PFSK-1 (cell line): ENCODE measurements around the gene TRPM2.

Experiments
- FOXP2 ChIP-seq: optimal IDR thresholded peaks from 2 replicates; pipeline ENCODE3; 2011; ENCODE audit warnings: borderline replicate concordance, control low read depth, inconsistent platforms; ENCODE audit not compliant: insufficient read depth; ENCODE audit errors: extremely low read length, extremely low read depth
- POLR2AphosphoS5 ChIP-seq: IDR thresholded peaks from 2 replicates; pipeline ENCODE4 v1.6.1; 2012; ENCODE audit warnings: low read depth, mild to moderate bottlenecking, control low read depth, low read length, moderate library complexity
- REST ChIP-seq, 2 experiments: IDR thresholded peaks; 2 replicates each; pipeline versions ENCODE4 v1.6.1 to v1.8.0; 2011 to 2012; ENCODE audit warnings: low read depth in 2 of 2, low read length in 2 of 2, control low read depth in 1 of 2, inconsistent platforms in 1 of 2, mild to moderate bottlenecking in 1 of 2, moderate library complexity in 1 of 2; ENCODE audit not compliant: insufficient read depth in 1 of 2
- SIN3A ChIP-seq: IDR thresholded peaks from 2 replicates; pipeline ENCODE4 v1.6.1; 2012; ENCODE audit warnings: mild to moderate bottlenecking, low read length, moderate library complexity, borderline replicate concordance; ENCODE audit not compliant: insufficient read depth
- TAF1 ChIP-seq: IDR thresholded peaks from 2 replicates; pipeline ENCODE4 v1.6.1; 2012; ENCODE audit warnings: low read length, control low read depth, borderline replicate concordance; ENCODE audit not compliant: insufficient read depth

The TRPM2 gene

DNA sequence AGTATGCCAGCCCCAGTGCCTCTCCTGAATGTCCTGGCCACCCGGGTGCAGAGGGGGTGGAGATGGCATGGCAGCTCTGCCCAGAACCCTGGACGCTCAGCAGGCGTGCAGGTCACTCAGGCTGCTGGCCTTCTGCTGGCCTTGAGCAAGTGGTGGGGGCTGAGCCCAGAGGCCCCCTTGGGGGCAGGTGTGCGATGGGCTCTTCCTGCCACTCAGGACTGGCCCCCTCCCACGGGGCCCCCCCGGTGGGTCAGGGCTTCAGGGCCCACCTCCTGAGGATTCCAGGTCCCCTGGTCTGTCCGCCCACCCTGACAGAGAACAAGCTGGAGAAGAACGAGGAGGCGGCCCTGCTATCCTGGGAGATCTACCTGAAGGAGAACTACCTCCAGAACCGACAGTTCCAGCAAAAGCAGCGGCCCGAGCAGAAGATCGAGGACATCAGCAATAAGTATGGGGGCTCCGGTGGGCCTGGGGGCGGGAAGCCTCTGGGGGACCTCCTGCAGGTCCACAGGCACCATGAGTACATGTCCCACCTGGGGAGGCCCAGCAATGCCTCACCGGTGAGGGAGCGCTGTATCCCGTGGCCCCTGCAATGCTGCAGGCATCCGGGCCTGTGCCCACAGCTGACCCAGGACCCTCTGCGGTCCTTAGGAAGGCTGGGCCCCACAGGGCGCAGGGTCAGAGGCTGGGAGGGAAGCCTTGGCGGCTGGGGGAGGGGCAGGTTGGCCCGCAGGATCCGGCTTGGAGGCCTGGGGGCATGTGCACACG, 64.9 kb downstream of the TRPM2 start:
- TF ChIP-seq SIN3A (no peak), FOXP2 (no peak), REST (IDR thresholded peaks at IDR 0.05; ENCODE audit: insufficient read depth in 1 of 2, low read depth in 2 of 2, low read length in 2 of 2) (no peak), TAF1 (no peak), POLR2AphosphoS5 (no peak)

- no peak for TF ChIP-seq POLR2AphosphoS5
- no peak for TF ChIP-seq REST (IDR thresholded peaks at IDR 0.05; ENCODE audit: insufficient read depth in 1 of 2, low read depth in 2 of 2, low read length in 2 of 2)
- TF ChIP-seq TAF1: no peak
- TF ChIP-seq FOXP2: no peak
- no peak for TF ChIP-seq SIN3A
These were observed 65.4 kb downstream of the TRPM2 start for GRCh38 chr21:44418876-44419230.

DNA sequence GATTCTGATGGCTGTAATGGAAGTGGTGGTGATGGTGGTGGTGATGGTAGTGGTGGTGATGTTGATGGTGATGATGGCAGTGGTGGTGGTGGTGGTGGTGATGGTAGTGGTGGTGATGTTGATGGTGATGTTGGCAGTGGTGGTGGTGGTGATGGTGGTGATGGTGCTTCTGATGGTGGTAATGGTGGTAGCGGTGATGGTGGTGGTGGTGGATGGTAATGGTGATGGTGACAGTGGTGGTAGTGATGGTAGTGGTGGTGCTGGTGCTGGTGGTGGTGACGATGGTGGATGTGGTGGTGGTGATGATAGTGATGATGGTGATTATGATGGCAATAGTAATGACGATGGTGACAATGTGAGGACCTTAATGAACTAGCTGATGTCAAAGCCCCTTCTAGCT, 66.3 kb downstream of the TRPM2 start:
- TF ChIP-seq REST (IDR thresholded peaks at IDR 0.05; ENCODE audit: insufficient read depth in 1 of 2, low read depth in 2 of 2, low read length in 2 of 2) (no peak), SIN3A (no peak), FOXP2 (no peak), TAF1 (no peak), POLR2AphosphoS5 (no peak)

- TF ChIP-seq SIN3A (no peak), POLR2AphosphoS5 (no peak)
These were observed 67.2 kb downstream of the TRPM2 start for GRCh38 chr21:44420416-44421205.

- TF ChIP-seq SIN3A: no peak
- no peak for TF ChIP-seq TAF1
- no peak for TF ChIP-seq POLR2AphosphoS5
- no peak for TF ChIP-seq FOXP2
- TF ChIP-seq REST (IDR thresholded peaks at IDR 0.05; ENCODE audit: insufficient read depth in 1 of 2, low read depth in 2 of 2, low read length in 2 of 2): no peak
These were observed 68.8 kb downstream of the TRPM2 start for GRCh38 chr21:44421901-44422840.
